IMR-90 (cell line): ENCODE results near the gene LYZL6. TPM values are rescaled to one million over a fixed set of nuclear protein-coding genes. Genes with fewer than 3 reads are reported as not detected.

Source experiments
- ATAC-seq: fragments of 200-7000 bp; cut with Tn5 transposase; 2 replicates; pipeline ENCODE4 v1.9.1; 2020; ENCODE audit warnings: low read depth, mild to moderate bottlenecking, moderate library complexity
- BruUV-seq: library from RNA; stranded (reverse); fragments of 400-500 nt; replicated peaks from 2 replicates; lab custom pipeline; 2021; lab: Mats Ljungman, UMichigan
- CTCF ChIA-PET: fragments of 300-600 bp; formaldehyde crosslinking; extraction: SDS; loops from one replicate; lab custom pipeline; 2021; ENCODE audit warnings: antibody characterized with exemption; lab: Yijun Ruan, JAX
- POLR2A ChIA-PET: fragments of 300-600 bp; sonication (Branson Sonifier 250); formaldehyde crosslinking; loops from one replicate; lab custom pipeline; 2022; ENCODE audit warnings: antibody characterized with exemption; ENCODE audit not compliant: unreplicated experiment; lab: Charles Lee
- DNase-seq: peaks from one replicate; pipeline ENCODE4 v3.0.0; 2013
- H2AFZ ChIP-seq: replicated peaks from 2 replicates; pipeline ENCODE3; 2013; ENCODE audit warnings: low read length, mild to moderate bottlenecking; ENCODE audit not compliant: poor library complexity
- H2AK5ac ChIP-seq: 2 replicates; pipeline ENCODE4 v1.6.1; 2013; ENCODE audit warnings: low read depth, low read length, inconsistent platforms
- H2AK9ac ChIP-seq: replicated peaks from 2 replicates; pipeline ENCODE3; 2013; ENCODE audit warnings: mild to moderate bottlenecking, low read depth, low read length, moderate library complexity; ENCODE audit not compliant: poor library complexity
- H2BK120ac ChIP-seq: 2 replicates; pipeline ENCODE4 v1.6.1; 2013; ENCODE audit warnings: low read depth, low read length, inconsistent platforms
- H2BK15ac ChIP-seq: 3 replicates; pipeline ENCODE4 v1.6.1; 2013; ENCODE audit warnings: low read depth, low read length, inconsistent platforms
- H2BK20ac ChIP-seq: 2 replicates; pipeline ENCODE4 v1.6.1; 2013; ENCODE audit warnings: low read depth, mild to moderate bottlenecking, inconsistent platforms, low read length, moderate library complexity
- H2BK5ac ChIP-seq: 2 replicates; pipeline ENCODE4 v1.6.1; 2013; ENCODE audit warnings: mild to moderate bottlenecking, low read depth, low read length, inconsistent platforms; ENCODE audit not compliant: poor library complexity, severe bottlenecking
- H3K14ac ChIP-seq: replicated peaks from 2 replicates; pipeline ENCODE4 v1.6.1; 2013; ENCODE audit warnings: low read depth, low read length, inconsistent platforms
- H3K18ac ChIP-seq: 2 replicates; pipeline ENCODE4 v1.6.1; 2013; ENCODE audit warnings: low read depth, low read length, control low read depth
- H3K23ac ChIP-seq: 2 replicates; pipeline ENCODE4 v1.6.1; 2013; ENCODE audit warnings: low read depth, low read length, inconsistent platforms
- H3K27ac ChIP-seq: 2 replicates; pipeline ENCODE4 v1.5.1; 2013; ENCODE audit warnings: mild to moderate bottlenecking, control low read depth, low read length; ENCODE audit not compliant: insufficient read depth
- H3K27me3 ChIP-seq: 2 replicates; pipeline ENCODE4 v1.6.1; 2013; ENCODE audit warnings: low read length; ENCODE audit not compliant: control insufficient read depth, insufficient read depth
- H3K36me3 ChIP-seq: 2 replicates; pipeline ENCODE4 v1.6.1; 2013; ENCODE audit warnings: low read length, mixed read lengths; ENCODE audit not compliant: control insufficient read depth, insufficient read depth
- H3K4ac ChIP-seq: 2 replicates; pipeline ENCODE4 v1.6.1; 2013; ENCODE audit warnings: low read depth, low read length, inconsistent platforms
- H3K4me1 ChIP-seq: 2 replicates; pipeline ENCODE4 v1.6.1; 2013; ENCODE audit warnings: low read length, mixed read lengths; ENCODE audit not compliant: control insufficient read depth, insufficient read depth
- H3K4me2 ChIP-seq: 2 replicates; pipeline ENCODE4 v1.6.1; 2013; ENCODE audit warnings: low read depth, mild to moderate bottlenecking, control low read depth, low read length, moderate library complexity
- H3K4me3 ChIP-seq: 2 replicates; pipeline ENCODE4 v1.5.1; 2013; ENCODE audit warnings: low read depth, mild to moderate bottlenecking, control low read depth, low read length, moderate library complexity; ENCODE audit not compliant: insufficient read depth
- H3K56ac ChIP-seq: 2 replicates; pipeline ENCODE4 v1.6.1; 2013; ENCODE audit warnings: low read length, inconsistent platforms; ENCODE audit not compliant: insufficient read depth; ENCODE audit errors: extremely low read depth
- H3K79me1 ChIP-seq, 2 experiments: 2 replicates each; pipeline ENCODE4 v1.6.1; 2013; ENCODE audit warnings: low read length in 2 of 2, inconsistent platforms in 1 of 2, low read depth in 1 of 2
- H3K9ac ChIP-seq: 2 replicates; pipeline ENCODE4 v1.6.1; 2013; ENCODE audit warnings: low read depth, low read length, control low read depth
- H3K9me1 ChIP-seq: 2 replicates; pipeline ENCODE4 v1.6.1; 2013; ENCODE audit warnings: low read length, inconsistent platforms; ENCODE audit not compliant: insufficient read depth
- H3K9me3 ChIP-seq: 2 replicates; pipeline ENCODE4 v1.6.1; 2013; ENCODE audit warnings: low read length; ENCODE audit not compliant: control insufficient read depth, insufficient read depth
- H4K20me1 ChIP-seq: 2 replicates; pipeline ENCODE4 v1.6.1; 2013; ENCODE audit warnings: low read length, inconsistent platforms; ENCODE audit not compliant: insufficient read depth
- H4K5ac ChIP-seq: 2 replicates; pipeline ENCODE4 v1.6.1; 2013; ENCODE audit warnings: mild to moderate bottlenecking, low read depth, low read length, control low read depth
- H4K8ac ChIP-seq, 2 experiments: 2 replicates each; pipeline ENCODE4 v1.6.1; 2013; ENCODE audit warnings: low read depth in 2 of 2, low read length in 2 of 2, control low read depth in 1 of 2, inconsistent platforms in 1 of 2
- H4K91ac ChIP-seq: 2 replicates; pipeline ENCODE4 v1.6.1; 2013; ENCODE audit warnings: low read depth, low read length, inconsistent platforms; ENCODE audit not compliant: insufficient read depth
- CEBPB ChIP-seq: IDR thresholded peaks from 2 replicates; pipeline ENCODE4 v1.6.1; 2012; ENCODE audit warnings: low read depth, low read length, improper control_type of control experiment
- USF2 ChIP-seq: fragments of 150-350 bp; IDR thresholded peaks from 2 replicates; pipeline ENCODE4 v1.6.1; 2017; ENCODE audit warnings: mild to moderate bottlenecking, antibody characterized with exemption, low read length, low read depth
- WGBS, 2 experiments: methylation state at CpG; one replicate each; pipeline versions ENCODE4 v1.1.5 to v1.1.7; 2013; ENCODE audit warnings: missing lambda C conversion rate in 2 of 2; ENCODE audit not compliant: insufficient read length in 1 of 2; ENCODE audit errors: extremely low coverage in 2 of 2; 5-methylcytosine and 5-hydroxymethylcytosine counted together
- dilution Hi-C: fragments of 300-500 bp; cut with HindIII; formaldehyde crosslinking; loops from one replicate; pipeline ENCODE4 v1.14.3; 2018; ENCODE audit warnings: low sequenced_read_pairs; ENCODE audit not compliant: unreplicated experiment
- in situ Hi-C: fragments of 300-500 bp; cut with MboI; formaldehyde crosslinking; loops from 3 replicates; pipeline ENCODE4 v1.14.3; 2019; ENCODE audit warnings: low sequenced_read_pairs, inconsistent platforms, mixed read lengths
- intact Hi-C: fragments of 100-400 bp; cut with micrococcal nuclease; formaldehyde crosslinking; loops from 2 replicates; pipeline ENCODE4 v1.10.0; 2022
- polyA plus RNA-seq, 3 experiments: library from polyadenylated mRNA; depleted of rRNA; stranded (reverse); fragments of >200 nt; gene quantifications; 2 replicates each; pipeline ENCODE4 v1.2.3, GENCODE V29; 2012; ENCODE audit warnings: low replicate concordance in 1 of 3
- total RNA-seq: library from RNA; depleted of rRNA; stranded (reverse); fragments of >200 nt; gene quantifications from 2 replicates; pipeline ENCODE4 v1.2.3, GENCODE V29; 2012

Gene LYZL6
- total and polyA plus RNA-seq, 2 of the 4 experiments (the other 2 are of a cell fraction), result not detected

- Histone ChIP-seq H2AK5ac (no peak overlapping the region), H3K27ac (no peak overlapping the region), H2BK15ac (no peak overlapping the region), H3K4me2 (no peak overlapping the region), H3K79me1 (no peaks in the 10 kb centered on the region), H2AK9ac (no peak overlapping the region), H2BK5ac (no peak overlapping the region), H3K9me3 (no peaks in the 10 kb centered on the region), H4K8ac (no peak overlapping the region), H2AFZ (no peak overlapping the region), H4K20me1 (no peaks in the 10 kb centered on the region), H2BK120ac (no peak overlapping the region), H3K4me1 (no peaks in the 10 kb centered on the region), H3K18ac (no peak overlapping the region), H3K56ac (no peak overlapping the region), H3K27me3 (peaks cover 2% of the 10 kb centered on the region; the same call in 1 of the 2 replicates), H3K9me1 (no peaks in the 10 kb centered on the region), H3K14ac (no peak overlapping the region), H3K4ac (no peak overlapping the region), H2BK20ac (no peak overlapping the region), H4K91ac (no peak overlapping the region), H3K9ac (no peak overlapping the region), H3K4me3 (no peak overlapping the region), H4K5ac (no peak overlapping the region), H3K36me3 (no peaks in the 10 kb centered on the region), H3K23ac (no peak overlapping the region)
- ChIA-PET POLR2A (no interaction called here), CTCF (no interaction called here)
- ATAC-seq (no peak), DNase-seq (no peak)
- intact Hi-C loops, result no loop called here
- dilution Hi-C loops, result no loop called here
- in situ Hi-C loops, result no loop called here
- WGBS, 2 experiments, result 46% methylated on average over 3 of the region's 7 CpGs; no CpG with 5 or more reads in 1 of the 2 experiments
- no peak for TF ChIP-seq CEBPB
- no peak for TF ChIP-seq USF2
- BruUV-seq, result no TSS peak
Measured at GRCh38 chr17:35965272-35965671, 21.8 kb upstream of the LYZL6 start.
